H1 (cell line): ENCODE results near the gene RELB. TPM values are rescaled to one million over a fixed set of nuclear protein-coding genes. Genes with fewer than 3 reads are reported as not detected.

Experiments
- CTCF ChIA-PET: fragments of 300-600 bp; sonication (Branson Sonifier 250); formaldehyde crosslinking; loops from one replicate; lab custom pipeline; 2021; ENCODE audit not compliant: partially characterized antibody; lab: Charles Lee
- POLR2A ChIA-PET: fragments of 300-600 bp; sonication (Branson Sonifier 250); formaldehyde crosslinking; loops from one replicate; lab custom pipeline; 2021; ENCODE audit warnings: inconsistent platforms; ENCODE audit not compliant: partially characterized antibody; lab: Charles Lee
- DNase-seq, 2 experiments: peaks; one replicate each; pipeline versions ENCODE4 v3.0.0 to v3.0.0-alpha.2; 2010 to 2022; ENCODE audit warnings: low spot score in 2 of 2, low read depth in 1 of 2, mixed read lengths in 1 of 2
- FAIRE-seq: peaks from 2 replicates; lab custom pipeline; 2011; peaks lifted over from hg19 to GRCh38; lab: Jason Lieb, UNC
- H2AFZ ChIP-seq: 2 replicates; pipeline ENCODE4 v1.8.1; 2012; ENCODE audit warnings: low read length, inconsistent platforms
- H2AK5ac ChIP-seq: 2 replicates; pipeline ENCODE4 v1.6.1; 2013; ENCODE audit warnings: low read depth, low read length
- H2BK120ac ChIP-seq: replicated peaks from 2 replicates; pipeline ENCODE3; 2013; ENCODE audit warnings: low read depth, low read length, inconsistent platforms
- H2BK12ac ChIP-seq: 2 replicates; pipeline ENCODE4 v1.6.1; 2013; ENCODE audit warnings: low read depth, low read length
- H2BK15ac ChIP-seq: 2 replicates; pipeline ENCODE4 v1.6.1; 2013; ENCODE audit warnings: low read length
- H2BK20ac ChIP-seq: 2 replicates; pipeline ENCODE4 v1.6.1; 2013; ENCODE audit warnings: low read length
- H2BK5ac ChIP-seq: 2 replicates; pipeline ENCODE4 v1.6.1; 2013; ENCODE audit warnings: low read depth, low read length
- H3K14ac ChIP-seq: 2 replicates; pipeline ENCODE4 v1.6.1; 2013; ENCODE audit warnings: inconsistent platforms; ENCODE audit not compliant: insufficient read length
- H3K18ac ChIP-seq: 2 replicates; pipeline ENCODE4 v1.6.1; 2013; ENCODE audit warnings: low read length; ENCODE audit errors: extremely low read depth
- H3K23ac ChIP-seq: 2 replicates; pipeline ENCODE4 v1.6.1; 2013; ENCODE audit warnings: inconsistent platforms; ENCODE audit not compliant: insufficient read length
- H3K23me2 ChIP-seq: 2 replicates; pipeline ENCODE4 v1.6.1; 2013; ENCODE audit warnings: low read depth, low read length
- H3K27ac ChIP-seq: 2 replicates; pipeline ENCODE4 v1.6.1; 2011; ENCODE audit warnings: low read depth, low read length, inconsistent platforms
- H3K27me3 ChIP-seq, 4 experiments: replicated peaks in 1 of 4; 1 replicate in 1 of 4; 2 replicates in 3 of 4; pipeline versions ENCODE4 v1.6.1 to v1.8.1; 2011 to 2013; ENCODE audit warnings: low read length in 3 of 4, mild to moderate bottlenecking in 3 of 4, inconsistent platforms in 2 of 4, mixed read lengths in 2 of 4, moderate library complexity in 1 of 4; ENCODE audit not compliant: control insufficient read depth in 3 of 4, insufficient read depth in 3 of 4; ENCODE audit errors: extremely low read depth in 1 of 4
- H3K36me3 ChIP-seq, 4 experiments: 2 replicates each; pipeline versions ENCODE4 v1.6.1 to v1.8.1; 2011 to 2013; ENCODE audit warnings: mild to moderate bottlenecking in 4 of 4, low read length in 3 of 4, moderate library complexity in 2 of 4, control low read depth in 1 of 4, inconsistent platforms in 1 of 4; ENCODE audit not compliant: insufficient read depth in 4 of 4, control insufficient read depth in 2 of 4
- H3K4ac ChIP-seq: replicated peaks from 2 replicates; pipeline ENCODE3; 2013; ENCODE audit warnings: low read length, low read depth, mixed read lengths, inconsistent platforms; ENCODE audit not compliant: insufficient read length
- H3K4me1 ChIP-seq, 4 experiments: replicated peaks in 1 of 4; 1 replicate in 1 of 4; 2 replicates in 3 of 4; pipeline versions ENCODE4 v1.6.1 to v1.8.1; 2011 to 2013; ENCODE audit warnings: low read length in 3 of 4, inconsistent platforms in 2 of 4, mixed read lengths in 1 of 4; ENCODE audit not compliant: insufficient read depth in 4 of 4, control insufficient read depth in 3 of 4
- H3K4me2 ChIP-seq, 2 experiments: 2 replicates each; pipeline versions ENCODE4 v1.6.1 to v1.8.1; 2011 to 2013; ENCODE audit warnings: low read depth in 2 of 2, low read length in 2 of 2, control low read depth in 1 of 2, inconsistent platforms in 1 of 2, mild to moderate bottlenecking in 1 of 2; ENCODE audit not compliant: insufficient read depth in 1 of 2
- H3K4me3 ChIP-seq, 4 experiments: fragments of 200-600, 300-600 bp in 1 of 4; sonication (generic), shearing (Covaris generic), sonication (Bioruptor Twin) in 1 of 4; 2 replicates each; pipeline versions ENCODE4 v1.5.1 to v1.8.1; 2011 to 2016; ENCODE audit warnings: low read length in 4 of 4, low read depth in 3 of 4, control low read depth in 2 of 4, inconsistent platforms in 2 of 4, mild to moderate bottlenecking in 2 of 4, mixed read lengths in 1 of 4, moderate library complexity in 1 of 4; ENCODE audit not compliant: insufficient read depth in 2 of 4; ENCODE audit errors: extremely low read depth in 1 of 4
- H3K56ac ChIP-seq: replicated peaks from 2 replicates; pipeline ENCODE3; 2013; ENCODE audit warnings: low read depth, mild to moderate bottlenecking, mixed read lengths, low read length, inconsistent platforms; ENCODE audit not compliant: insufficient read length
- H3K79me1 ChIP-seq: 2 replicates; pipeline ENCODE4 v1.6.1; 2013; ENCODE audit warnings: low read depth, low read length, control low read depth
- H3K79me2 ChIP-seq, 2 experiments: 2 replicates each; pipeline versions ENCODE4 v1.6.1 to v1.8.1; 2012 to 2013; ENCODE audit warnings: low read length in 2 of 2, mild to moderate bottlenecking in 2 of 2, inconsistent platforms in 1 of 2; ENCODE audit not compliant: insufficient read depth in 2 of 2, control insufficient read depth in 1 of 2
- H3K9ac ChIP-seq, 4 experiments: replicated peaks in 1 of 4; 1 replicate in 1 of 4; 2 replicates in 3 of 4; pipeline versions ENCODE4 v1.6.1 to v1.8.1; 2011 to 2013; ENCODE audit warnings: low read depth in 3 of 4, low read length in 3 of 4, control low read depth in 2 of 4, mild to moderate bottlenecking in 2 of 4, moderate library complexity in 2 of 4, inconsistent platforms in 1 of 4; ENCODE audit errors: extremely low read depth in 1 of 4
- H3K9me3 ChIP-seq, 2 experiments: 2 replicates each; pipeline versions ENCODE4 v1.6.1 to v1.8.1; 2012 to 2013; ENCODE audit warnings: mild to moderate bottlenecking in 2 of 2, moderate library complexity in 2 of 2, control low read depth in 1 of 2, inconsistent platforms in 1 of 2, low read depth in 1 of 2, low read length in 1 of 2, mixed read lengths in 1 of 2; ENCODE audit not compliant: insufficient read depth in 2 of 2
- H4K20me1 ChIP-seq, 2 experiments: replicated peaks in 1 of 2; 2 replicates each; pipeline versions ENCODE3 to v1.8.1; 2011 to 2013; ENCODE audit warnings: inconsistent platforms in 2 of 2, low read length in 2 of 2, mild to moderate bottlenecking in 1 of 2; ENCODE audit not compliant: insufficient read depth in 2 of 2, control insufficient read depth in 1 of 2
- H4K5ac ChIP-seq: 2 replicates; pipeline ENCODE4 v1.6.1; 2013; ENCODE audit warnings: low read length, low read depth, mixed read lengths, inconsistent platforms; ENCODE audit not compliant: insufficient read length
- H4K8ac ChIP-seq: 2 replicates; pipeline ENCODE4 v1.8.0; 2013; ENCODE audit warnings: mild to moderate bottlenecking, moderate library complexity, low read length, inconsistent platforms; ENCODE audit not compliant: insufficient read depth; ENCODE audit errors: extremely low read depth
- H4K91ac ChIP-seq: replicated peaks from 2 replicates; pipeline ENCODE3; 2013; ENCODE audit warnings: low read length, mixed read lengths, inconsistent platforms; ENCODE audit not compliant: insufficient read length
- EGR1 ChIP-seq: IDR thresholded peaks from 2 replicates; pipeline ENCODE4 v1.6.1; 2011; ENCODE audit warnings: low read depth, low read length, borderline replicate concordance
- GTF2F1 ChIP-seq: IDR thresholded peaks from 2 replicates; pipeline ENCODE4 v1.6.1; 2012; ENCODE audit warnings: low read depth, low read length, improper control_type of control experiment, borderline replicate concordance
- WGBS, 2 experiments: shearing (Covaris generic) in 1 of 2; methylation state at CpG; one replicate each; pipeline versions ENCODE4 v1.1.6 to v1.1.7; 2013 to 2015; ENCODE audit warnings: low lambda C conversion rate in 2 of 2, mixed read lengths in 2 of 2, inconsistent platforms in 1 of 2, low coverage in 1 of 2, missing lambda C conversion rate in 1 of 2; ENCODE audit not compliant: insufficient replicate concordance in 2 of 2, insufficient coverage in 1 of 2, insufficient read length in 1 of 2; ENCODE audit errors: extremely low coverage in 1 of 2, missing lambda C conversion rate in 1 of 2; 5-methylcytosine and 5-hydroxymethylcytosine counted together
- polyA plus RNA-seq, 7 experiments: library from polyadenylated mRNA; depleted of rRNA in 3 of 7; stranded (reverse) in 5 of 7; unstranded in 2 of 7; fragments of >200 nt in 5 of 7; fragments of 200-250 nt in 2 of 7; gene quantifications; 1 replicate in 5 of 7; 2 replicates in 1 of 7; 4 replicates in 1 of 7; pipeline versions ENCODE4 v1.2.1 to v1.2.3, GENCODE V29; 2011 to 2013; ENCODE audit warnings: missing spikeins in 2 of 7, mixed read lengths in 2 of 7
- total RNA-seq: library from RNA; stranded (reverse); fragmentation: NEBNext Ultra II Directional; extraction: Animal tissue kit (Norgen Biotek cat#: 25700); gene quantifications from 2 replicates; pipeline ENCODE4 v1.2.1, GENCODE V29; 2021
- TF ChIP-seq, protein P1 (sequence below): IDR thresholded peaks from 2 replicates; pipeline ENCODE4 v1.6.1; 2012; ENCODE audit warnings: low read length, inconsistent platforms

Gene RELB
- total and polyA plus RNA-seq, 2 of the 8 experiments (the other 6 are each of a cell fraction or from before 2014, with no cell fraction given), result 10.0 to 13.1 TPM

DNA sequence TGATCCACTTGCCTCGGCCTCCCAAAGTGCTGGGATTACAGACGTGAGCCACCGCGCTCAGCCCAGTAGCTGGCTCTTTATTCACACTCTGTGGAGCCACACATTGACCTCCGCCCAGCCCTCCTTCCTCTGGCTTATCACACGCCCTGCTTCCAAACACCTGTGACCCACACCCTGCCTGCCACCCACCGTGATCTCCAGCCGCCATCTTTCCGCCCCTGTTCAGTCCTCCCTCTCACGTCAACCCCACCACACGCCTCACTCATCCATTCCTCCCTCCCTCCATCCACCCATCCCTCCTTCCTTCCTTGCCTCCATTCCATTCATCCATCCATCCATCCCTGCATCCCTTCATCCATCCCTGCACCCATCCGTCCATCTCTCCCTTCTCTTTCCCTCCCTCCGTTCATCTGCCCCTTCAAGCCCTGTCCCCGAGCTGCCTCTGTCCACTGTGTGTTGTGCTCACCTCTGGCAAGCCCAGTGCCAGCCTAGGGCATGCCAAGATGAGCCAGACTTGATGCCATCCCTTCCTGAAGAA lies 57.4 kb downstream of the RELB start:
- H3K9me3 ChIP-seq, result no peaks in the 10 kb centered on the region; a peak in 1 of 4 replicates
- no peak overlapping the region for H2BK12ac ChIP-seq
- no peak overlapping the region for H2BK20ac ChIP-seq
- no peak overlapping the region for H3K23ac ChIP-seq
- peaks cover 0 to 4% (median 1%) of the 10 kb centered on the region in 4 experiments; a peak in 4 of 7 replicates for H3K4me1 ChIP-seq
- no peak overlapping the region for H3K14ac ChIP-seq
- H2BK120ac ChIP-seq, result no peak overlapping the region
- H3K4me2 ChIP-seq, result no peak overlapping the region
- H4K91ac ChIP-seq, result no peak overlapping the region
- FAIRE-seq (no peak), DNase-seq (no peak)
- no peak overlapping the region for H3K27ac ChIP-seq
- no peak overlapping the region for H3K9ac ChIP-seq
- peaks cover 2% of the 10 kb centered on the region; the same call in 1 of the 2 replicates for H3K23me2 ChIP-seq
- H4K5ac ChIP-seq, result no peak overlapping the region
- no peak overlapping the region for H3K4ac ChIP-seq
- no peak overlapping the region for H3K56ac ChIP-seq
- no peaks in the 10 kb centered on the region for H3K27me3 ChIP-seq
- no peak overlapping the region for H3K4me3 ChIP-seq
- no peak overlapping the region for H2BK15ac ChIP-seq
- WGBS, 2 experiments, result 92 to 100% methylated on average over 2 to 14 of the region's 14 CpGs
- POLR2A ChIA-PET, result interaction anchor here (1.0 to 1.2 kb wide), 2 partner anchors 8 to 9 kb away, joined by 3 to 7 read pairs; no protein-coding TSS in a partner anchor
- CTCF ChIA-PET, result interaction anchor here (0.6 to 4.3 kb wide), 22 partner anchors 9 to 432 kb away, joined by 3 to 85 read pairs (median 6); partner anchors contain the start of genes APOE, CLASRP and PPP1R37
- H3K79me1 ChIP-seq, result peaks cover 4% of the 10 kb centered on the region; the same call in 1 of the 2 replicates
- H2AK5ac ChIP-seq, result no peak overlapping the region
- H4K8ac ChIP-seq, result no peak overlapping the region
- H3K36me3 ChIP-seq, result peaks cover 12 to 73% (median 48%) of the 10 kb centered on the region in 4 experiments; a peak in 7 of 8 replicates
- no peak overlapping the region for H2AFZ ChIP-seq
- no peaks in the 10 kb centered on the region for H3K79me2 ChIP-seq
- no peak overlapping the region for H3K18ac ChIP-seq
- peaks cover 10 to 15% of the 10 kb centered on the region in 2 experiments for H4K20me1 ChIP-seq
- H2BK5ac ChIP-seq, result no peak overlapping the region
- TF ChIP-seq, protein P1, sequence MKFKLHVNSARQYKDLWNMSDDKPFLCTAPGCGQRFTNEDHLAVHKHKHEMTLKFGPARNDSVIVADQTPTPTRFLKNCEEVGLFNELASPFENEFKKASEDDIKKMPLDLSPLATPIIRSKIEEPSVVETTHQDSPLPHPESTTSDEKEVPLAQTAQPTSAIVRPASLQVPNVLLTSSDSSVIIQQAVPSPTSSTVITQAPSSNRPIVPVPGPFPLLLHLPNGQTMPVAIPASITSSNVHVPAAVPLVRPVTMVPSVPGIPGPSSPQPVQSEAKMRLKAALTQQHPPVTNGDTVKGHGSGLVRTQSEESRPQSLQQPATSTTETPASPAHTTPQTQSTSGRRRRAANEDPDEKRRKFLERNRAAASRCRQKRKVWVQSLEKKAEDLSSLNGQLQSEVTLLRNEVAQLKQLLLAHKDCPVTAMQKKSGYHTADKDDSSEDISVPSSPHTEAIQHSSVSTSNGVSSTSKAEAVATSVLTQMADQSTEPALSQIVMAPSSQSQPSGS, result no peak
- TF ChIP-seq EGR1, result no peak
- TF ChIP-seq GTF2F1, result no peak
